Hematopoietic multipotent progenitor cell treated with erythropoietin and hydrocortisone succinate and interleukin-3 and kit ligand, for 17 days (in vitro differentiated cells): ENCODE data around the gene EPGN.

Source experiments
- DNase-seq: peaks from one replicate; pipeline ENCODE4 v3.0.0-alpha.2; 2015; ENCODE audit warnings: low spot score

Gene EPGN

DNA sequence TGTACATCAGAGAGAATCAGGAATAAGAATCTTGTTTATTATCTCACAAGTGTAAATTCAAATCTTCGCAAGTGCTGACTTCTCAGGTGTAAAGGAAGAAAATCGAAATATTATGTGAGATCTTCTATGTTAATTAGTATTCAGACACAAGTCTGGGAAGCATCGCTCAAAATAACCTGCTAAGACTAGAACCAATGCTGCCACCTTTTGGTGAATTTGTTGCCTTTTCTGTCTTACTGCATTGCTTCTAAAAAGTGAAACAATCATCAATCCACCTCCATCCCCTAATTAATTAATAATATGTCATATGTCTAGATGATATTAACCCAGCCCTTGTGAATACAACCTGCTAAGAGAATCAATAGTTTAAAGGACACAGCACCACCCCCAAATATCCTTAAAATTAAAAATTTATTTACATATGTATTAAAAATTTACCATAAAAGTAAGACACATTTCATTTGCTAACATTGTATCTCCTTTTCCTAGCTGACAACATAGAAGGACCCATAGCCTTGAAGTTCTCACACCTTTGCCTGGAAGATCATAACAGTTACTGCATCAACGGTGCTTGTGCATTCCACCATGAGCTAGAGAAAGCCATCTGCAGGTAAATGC is 3.5 kb downstream of the EPGN start:
- peak; percentile 56 for DNase-seq

DNA sequence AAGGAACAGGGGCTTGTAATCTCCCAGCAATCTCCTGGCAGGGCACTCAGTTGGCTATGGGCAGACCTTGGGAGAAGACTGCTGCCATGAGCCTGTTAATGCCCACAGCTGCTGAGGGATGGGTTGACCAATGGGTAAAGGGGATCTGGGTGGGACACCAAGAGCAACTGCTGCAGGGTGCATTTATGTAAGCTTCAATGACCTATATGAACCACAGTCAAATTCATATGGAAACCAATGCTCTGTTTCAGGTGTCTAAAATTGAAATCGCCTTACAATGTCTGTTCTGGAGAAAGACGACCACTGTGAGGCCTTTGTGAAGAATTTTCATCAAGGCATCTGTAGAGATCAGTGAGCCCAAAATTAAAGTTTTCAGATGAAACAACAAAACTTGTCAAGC is 6.1 kb downstream of the EPGN start:
- DNase-seq = no peak

DNA sequence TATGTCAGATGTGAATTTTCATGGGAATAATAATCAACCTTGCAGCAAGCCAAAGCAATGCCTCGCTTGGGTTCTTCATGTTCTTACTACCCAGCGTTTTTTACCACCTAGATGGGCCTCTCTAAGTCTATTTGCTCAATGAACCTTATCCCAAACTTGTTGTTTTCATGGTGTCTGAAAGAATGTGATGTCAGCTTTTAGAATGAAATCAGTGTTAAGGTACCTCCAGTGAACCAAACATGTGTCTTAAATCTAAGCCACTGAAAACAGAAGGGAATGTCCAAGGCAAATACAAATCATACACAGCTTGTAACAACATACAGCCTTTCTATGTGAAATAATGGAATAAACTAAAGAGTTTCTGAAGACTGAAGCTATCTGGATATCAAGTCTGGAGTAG is 6.7 kb downstream of the EPGN start:
- DNase-seq = no peak

DNA sequence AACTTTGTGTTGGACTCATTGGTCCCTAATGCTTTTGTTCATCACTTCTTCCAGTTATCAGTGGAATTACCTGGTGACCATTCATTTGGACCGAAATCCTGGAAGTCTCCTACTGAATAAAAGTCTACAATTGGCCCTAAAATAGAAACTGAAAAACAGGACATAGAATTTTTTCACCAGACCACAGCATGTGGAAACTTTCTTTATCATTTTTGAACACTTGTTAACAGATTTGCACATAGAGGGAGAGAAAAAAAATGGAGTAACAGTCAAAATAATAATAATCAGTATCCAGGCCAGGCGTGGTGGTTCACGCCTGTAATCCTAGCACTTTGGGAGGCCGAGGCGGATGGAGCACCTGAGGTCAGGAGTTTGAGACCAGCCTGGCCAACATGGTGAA is 7.1 kb downstream of the EPGN start:
- DNase-seq = no peak

GRCh38 chr4:74316397-74316796 is 8.1 kb downstream of the EPGN start:
- no peak for DNase-seq

GRCh38 chr4:74317616-74318246 is 9.5 kb downstream of the EPGN start:
- DNase-seq = no peak

DNA sequence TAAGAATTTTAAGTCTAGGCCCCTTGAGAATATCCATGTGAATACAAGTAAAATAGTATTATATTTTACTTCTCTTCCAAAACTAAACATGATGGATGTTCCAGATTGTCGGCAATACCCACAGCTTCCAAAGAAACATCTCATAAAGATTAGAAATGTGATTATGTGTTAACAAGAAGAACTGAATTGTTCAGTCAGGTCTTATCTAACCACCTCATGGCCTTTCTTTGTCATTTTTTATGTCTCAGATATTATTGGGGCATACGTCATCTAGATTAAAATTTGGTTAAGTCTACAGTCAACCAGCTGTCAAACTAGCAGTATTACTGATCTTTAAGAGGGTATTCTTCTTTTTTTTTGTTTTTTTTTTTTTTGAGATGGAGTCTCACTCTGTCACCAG is 10.0 kb downstream of the EPGN start:
- no peak for DNase-seq

DNA sequence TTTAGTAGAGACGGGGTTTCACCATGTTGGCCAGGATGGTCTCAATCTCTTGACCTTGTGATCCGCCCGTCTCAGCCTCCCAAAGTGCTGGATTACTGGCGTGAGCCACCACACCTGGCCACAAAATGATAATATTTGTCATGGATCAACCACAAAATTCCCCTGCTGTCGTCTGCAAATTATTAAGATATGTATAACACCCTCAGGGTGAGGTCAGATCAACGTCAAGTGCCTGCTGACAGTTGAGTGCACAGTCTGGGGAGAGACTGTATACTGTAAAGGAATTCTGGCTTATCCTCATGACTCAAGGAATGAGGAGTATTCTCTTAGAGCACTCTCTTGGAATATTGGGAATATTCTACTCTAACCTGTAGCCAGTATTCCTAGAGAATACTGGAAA is 11.2 kb downstream of the EPGN start:
- DNase-seq = no peak

DNA sequence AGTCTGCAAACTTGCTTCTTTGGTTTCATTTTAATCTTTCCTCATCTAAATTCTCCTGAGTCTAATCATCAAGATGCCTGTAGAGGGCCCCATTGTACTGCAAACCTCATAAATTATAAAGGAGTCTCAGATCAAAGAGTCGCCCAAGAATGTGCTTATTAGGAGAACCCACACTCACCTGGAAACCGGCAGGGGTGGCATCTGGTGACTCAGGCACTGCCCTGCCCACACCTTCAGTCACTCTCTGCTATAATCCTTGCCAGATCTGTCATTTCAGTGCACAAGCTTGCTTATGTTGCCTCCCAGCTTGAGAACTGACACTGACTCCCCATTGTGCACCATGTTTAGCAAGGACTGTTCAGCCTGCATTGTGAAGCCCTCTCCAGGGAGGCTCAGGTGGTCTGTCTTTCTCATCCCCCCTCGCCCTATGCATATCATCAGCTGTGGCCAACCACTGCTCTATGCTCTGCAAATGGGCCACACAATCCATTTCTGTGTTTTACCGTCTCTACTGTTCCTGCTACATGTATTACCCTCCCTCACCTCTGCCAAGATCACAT is 12.4 kb downstream of the EPGN start:
- peak; percentile 58 for DNase-seq

DNA sequence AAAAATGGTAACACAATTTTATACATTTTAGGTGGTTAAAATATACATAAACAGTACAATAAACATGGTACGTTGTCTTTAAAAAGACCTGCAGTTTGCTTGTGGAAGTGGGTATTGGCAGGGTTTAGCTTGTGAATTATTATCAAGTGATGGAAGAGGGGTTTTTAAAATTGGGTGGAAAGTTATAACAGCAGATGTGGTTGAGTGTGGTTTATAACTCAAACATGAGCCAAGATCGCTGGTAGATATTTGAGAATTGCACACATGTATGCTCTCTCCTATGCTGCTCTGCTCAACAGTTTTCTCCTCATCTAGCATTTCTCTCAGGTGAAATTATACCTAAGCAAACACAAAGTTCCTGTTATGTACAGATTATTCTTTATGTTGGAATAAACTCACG is 14.0 kb downstream of the EPGN start:
- no peak for DNase-seq

GRCh38 chr4:74323663-74324062 is 15.4 kb downstream of the EPGN start:
- no peak for DNase-seq

DNA sequence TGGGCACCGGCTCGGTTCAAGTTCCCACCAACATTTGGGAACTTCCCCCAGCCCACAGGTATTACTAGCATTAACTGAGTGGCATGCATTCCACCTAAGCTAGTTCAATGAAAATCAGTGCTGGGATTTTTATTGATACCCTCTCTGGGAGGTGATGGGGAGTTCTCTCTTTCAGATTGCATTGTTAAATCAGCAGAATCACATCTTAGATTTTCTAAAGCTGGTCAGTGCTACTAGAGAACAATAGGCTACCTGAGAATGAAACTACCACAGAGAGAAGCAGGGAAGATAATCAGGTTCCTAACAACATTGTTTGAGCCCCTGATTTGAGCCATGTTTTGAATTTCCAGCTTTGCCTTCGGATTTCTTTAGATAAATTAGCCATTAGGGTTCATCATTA is 16.0 kb downstream of the EPGN start:
- no peak for DNase-seq

- DNase-seq = no peak
Observed at GRCh38 chr4:74325886-74326285, 17.6 kb downstream of the EPGN start.

- DNase-seq = no peak
Observed at GRCh38 chr4:74327762-74328161, 19.5 kb downstream of the EPGN start.

GRCh38 chr4:74328501-74328900 is 20.2 kb downstream of the EPGN start:
- no peak for DNase-seq

DNA sequence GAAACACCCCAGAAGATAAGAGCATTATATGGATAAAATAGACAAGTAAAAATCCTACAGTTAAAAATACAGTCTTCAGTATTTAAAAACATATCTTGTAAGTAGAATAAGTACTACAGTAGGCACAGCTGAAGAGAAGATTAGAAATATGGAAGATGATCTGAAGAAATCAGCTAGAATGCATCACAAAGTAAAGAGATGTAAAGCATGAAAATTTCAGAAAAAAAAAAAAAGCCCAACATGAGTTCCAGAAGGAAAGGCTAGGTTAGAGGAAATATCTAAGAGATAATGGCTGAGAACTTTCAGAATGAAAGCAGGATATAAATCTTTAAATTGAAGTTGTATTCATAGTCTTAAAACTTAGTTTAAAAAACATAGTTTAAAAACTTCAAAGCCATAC is 21.0 kb downstream of the EPGN start:
- DNase-seq = no peak

DNA sequence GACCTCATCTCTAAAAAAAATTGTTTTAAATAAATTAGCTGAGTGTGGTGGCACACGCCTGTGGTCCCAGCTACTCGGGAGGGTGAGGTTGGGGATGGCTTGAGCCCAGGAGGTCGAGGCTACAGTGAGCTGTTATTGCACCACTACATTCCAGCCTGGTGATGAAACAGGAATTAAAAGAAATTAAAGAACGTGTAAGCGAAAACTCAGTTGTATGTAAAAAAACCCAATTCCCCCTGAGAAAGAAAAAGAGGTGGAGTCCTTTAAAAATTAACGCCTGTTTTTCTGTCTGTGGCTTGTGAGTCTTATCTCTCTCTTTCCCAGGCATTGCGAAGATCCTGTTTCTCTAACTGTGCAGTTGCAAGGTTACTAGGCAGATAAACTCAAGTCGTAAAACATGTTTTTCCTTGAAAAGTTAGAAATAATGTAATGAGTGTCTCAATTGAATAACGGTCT is 22.1 kb downstream of the EPGN start:
- DNase-seq = peak; percentile 31

- DNase-seq = no peak
Observed at GRCh38 chr4:74331252-74331651, 23.0 kb downstream of the EPGN start.

GRCh38 chr4:74331944-74332343 is 23.7 kb downstream of the EPGN start:
- DNase-seq = no peak

DNA sequence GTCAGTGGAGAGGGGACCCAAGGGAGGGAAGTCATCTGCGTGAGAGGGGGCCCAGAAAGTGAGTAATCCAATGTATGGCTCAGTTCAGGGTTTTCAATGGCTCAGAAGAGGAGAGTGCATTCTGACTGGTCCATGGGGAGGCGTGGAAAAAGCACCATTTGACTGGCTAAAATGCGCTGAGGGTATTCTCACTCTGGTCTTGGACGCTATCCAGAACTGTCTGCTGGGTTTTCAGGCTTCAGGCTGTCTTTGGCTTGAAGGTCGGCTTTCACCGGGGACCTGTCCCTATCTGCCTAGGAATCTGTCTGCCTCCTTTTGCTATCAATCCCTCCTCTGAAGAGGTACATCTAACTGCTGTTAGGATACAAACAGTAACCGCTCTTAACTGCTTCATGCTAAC is 26.4 kb downstream of the EPGN start:
- no peak for DNase-seq

- no peak for DNase-seq
Observed at GRCh38 chr4:74335341-74336021, 27.2 kb downstream of the EPGN start.

DNA sequence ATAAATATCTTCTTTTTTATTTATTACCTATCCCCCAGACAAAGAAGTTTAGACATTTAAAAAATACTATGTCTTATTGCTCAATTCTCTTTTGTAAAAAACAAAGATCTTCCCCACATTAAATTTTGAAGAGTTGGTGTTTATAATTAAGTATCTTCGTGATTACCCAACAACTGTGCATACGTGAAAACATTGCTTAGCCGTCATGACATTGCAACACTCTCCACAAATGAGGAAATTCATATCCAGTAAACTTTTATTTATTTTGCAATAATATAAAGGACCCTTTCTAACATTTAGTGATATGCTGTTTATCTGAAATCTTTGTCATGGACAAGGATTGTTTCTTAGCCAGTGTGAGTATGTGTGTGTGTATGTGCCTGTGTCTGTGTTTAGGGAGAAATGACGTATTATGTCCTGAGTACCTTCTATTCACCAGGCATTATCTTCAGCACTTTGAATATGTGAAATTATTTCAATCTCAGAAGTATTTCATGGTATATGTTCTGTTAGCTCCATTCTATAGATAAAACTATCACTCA is 30.6 kb downstream of the EPGN start:
- no peak for DNase-seq

GRCh38 chr4:74339501-74339900 is 31.2 kb downstream of the EPGN start:
- no peak for DNase-seq
